Panc1 (cell line): ENCODE data around the gene TIGD3. TPM values are rescaled to one million over a fixed set of nuclear protein-coding genes. Genes with fewer than 3 reads are reported as not detected.

Source experiments
- ATAC-seq: fragments of 200-7000 bp; cut with Tn5 transposase; 2 replicates; pipeline ENCODE4 v1.9.1; 2020; ENCODE audit warnings: mild to moderate bottlenecking, moderate library complexity
- BruUV-seq: library from RNA; stranded (reverse); fragments of 400-500 nt; replicated peaks from 2 replicates; lab custom pipeline; 2021; lab: Mats Ljungman, UMichigan
- CTCF ChIA-PET: fragments of 300-600 bp; sonication (Branson Sonifier 250); formaldehyde crosslinking; loops from one replicate; lab custom pipeline; 2022; ENCODE audit warnings: antibody characterized with exemption; lab: Charles Lee
- POLR2A ChIA-PET: fragments of 300-600 bp; sonication (Branson Sonifier 250); formaldehyde crosslinking; loops from one replicate; lab custom pipeline; 2022; ENCODE audit warnings: antibody characterized with exemption; lab: Charles Lee
- DNase-seq: peaks from one replicate; pipeline ENCODE4 v3.0.0-alpha.2; 2010; ENCODE audit warnings: low read depth, low spot score
- H3K27ac ChIP-seq: 2 replicates; pipeline ENCODE4 v1.5.1; 2011; ENCODE audit warnings: mild to moderate bottlenecking, low read length, inconsistent platforms
- H3K27me3 ChIP-seq: fragments of 200-500 bp; sonication (Bioruptor generic); 2 replicates; pipeline ENCODE4 v1.6.0; 2014; ENCODE audit warnings: low read length, inconsistent platforms; ENCODE audit not compliant: control insufficient read depth, insufficient read depth
- H3K36me3 ChIP-seq: fragments of 200-500 bp; sonication (Bioruptor generic); 2 replicates; pipeline ENCODE4 v1.5.1; 2014; ENCODE audit warnings: inconsistent platforms, mild to moderate bottlenecking, low read length, moderate library complexity; ENCODE audit not compliant: control insufficient read depth, insufficient read depth
- H3K4me1 ChIP-seq: 2 replicates; pipeline ENCODE4 v1.5.1; 2011; ENCODE audit warnings: inconsistent platforms, mild to moderate bottlenecking, low read length, moderate library complexity; ENCODE audit not compliant: control insufficient read depth, insufficient read depth
- H3K4me3 ChIP-seq, 2 experiments: 2 replicates each; pipeline ENCODE4 v1.5.1; 2011 to 2012; ENCODE audit warnings: low read depth in 2 of 2, low read length in 2 of 2, mild to moderate bottlenecking in 2 of 2, inconsistent platforms in 1 of 2, moderate library complexity in 1 of 2
- H3K9me3 ChIP-seq: fragments of 200-500 bp; sonication (Bioruptor generic); 2 replicates; pipeline ENCODE4 v1.5.1; 2014; ENCODE audit warnings: low read depth, mild to moderate bottlenecking, inconsistent platforms, low read length, moderate library complexity; ENCODE audit not compliant: control insufficient read depth, insufficient read depth
- POLR2AphosphoS5 ChIP-seq: IDR thresholded peaks from 2 replicates; pipeline ENCODE4 v1.6.1; 2012; ENCODE audit warnings: mild to moderate bottlenecking, low read depth, low read length, moderate library complexity
- SIN3A ChIP-seq: IDR thresholded peaks from 2 replicates; pipeline ENCODE4 v1.6.1; 2012; ENCODE audit warnings: low read depth, mild to moderate bottlenecking, low read length, moderate library complexity, borderline replicate concordance; ENCODE audit not compliant: insufficient read depth
- TCF7L2 ChIP-seq: IDR thresholded peaks from 2 replicates; pipeline ENCODE4 v1.6.1; 2011; ENCODE audit warnings: mild to moderate bottlenecking, low read depth, low read length, inconsistent platforms
- in situ Hi-C: cut with HindIII; loops from 2 replicates; pipeline ENCODE4 v1.10.0; 2016; ENCODE audit warnings: low sequenced_read_pairs, low pct_unique_long_range_greater_than_20kb
- intact Hi-C: fragments of 100-400 bp; cut with micrococcal nuclease; formaldehyde crosslinking; loops from one replicate; pipeline ENCODE4 v1.10.0; 2022; ENCODE audit not compliant: unreplicated experiment
- total RNA-seq: library from RNA; stranded (reverse); gene quantifications from one replicate; pipeline ENCODE4 v1.2.1, GENCODE V29; 2021; ENCODE audit not compliant: unreplicated experiment
- TF ChIP-seq, protein P1 (sequence below): fragments of 450-650 bp; IDR thresholded peaks from 2 replicates; pipeline ENCODE4 v1.5.1; 2017; ENCODE audit warnings: mild to moderate bottlenecking
- TF ChIP-seq, protein P2 (sequence below), 2 experiments: IDR thresholded peaks; 2 replicates each; pipeline ENCODE4 v1.6.1; 2011 to 2012; ENCODE audit warnings: low read depth in 2 of 2, control low read depth in 1 of 2, low read length in 1 of 2, mild to moderate bottlenecking in 1 of 2, moderate library complexity in 1 of 2; ENCODE audit not compliant: insufficient read depth in 1 of 2

Gene TIGD3
- total RNA-seq, 1 experiment from 2014 or later: 2.4 TPM

DNA sequence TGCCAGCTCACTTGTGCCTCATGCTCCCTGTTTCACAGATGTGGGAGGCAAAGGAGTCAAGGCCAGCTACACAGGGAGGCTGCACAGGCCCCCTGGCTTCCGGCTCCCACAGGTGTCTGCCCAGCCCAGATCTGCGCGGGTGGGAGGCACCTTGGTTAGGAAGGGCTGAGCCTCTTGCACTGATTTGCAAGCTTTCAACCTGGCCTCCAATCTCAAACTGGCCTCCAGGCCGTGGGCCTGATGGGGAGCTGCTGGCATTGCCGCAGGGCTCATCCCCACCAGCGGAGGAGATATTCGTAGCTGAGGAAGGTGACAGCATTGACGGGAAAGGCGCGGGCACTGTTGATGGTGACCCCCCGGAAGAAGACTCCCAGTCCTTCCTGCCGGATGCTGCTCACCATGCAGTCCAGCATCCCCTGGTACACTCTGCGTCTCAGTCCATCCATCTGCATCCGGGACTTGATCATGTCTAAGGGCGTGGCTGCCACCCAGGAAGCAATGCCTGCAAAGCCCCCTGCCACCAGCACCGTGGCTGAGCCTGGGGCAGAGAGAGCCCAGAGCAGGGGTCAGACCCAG is 21.7 kb downstream of the TIGD3 start:
- TF ChIP-seq, protein P1, sequence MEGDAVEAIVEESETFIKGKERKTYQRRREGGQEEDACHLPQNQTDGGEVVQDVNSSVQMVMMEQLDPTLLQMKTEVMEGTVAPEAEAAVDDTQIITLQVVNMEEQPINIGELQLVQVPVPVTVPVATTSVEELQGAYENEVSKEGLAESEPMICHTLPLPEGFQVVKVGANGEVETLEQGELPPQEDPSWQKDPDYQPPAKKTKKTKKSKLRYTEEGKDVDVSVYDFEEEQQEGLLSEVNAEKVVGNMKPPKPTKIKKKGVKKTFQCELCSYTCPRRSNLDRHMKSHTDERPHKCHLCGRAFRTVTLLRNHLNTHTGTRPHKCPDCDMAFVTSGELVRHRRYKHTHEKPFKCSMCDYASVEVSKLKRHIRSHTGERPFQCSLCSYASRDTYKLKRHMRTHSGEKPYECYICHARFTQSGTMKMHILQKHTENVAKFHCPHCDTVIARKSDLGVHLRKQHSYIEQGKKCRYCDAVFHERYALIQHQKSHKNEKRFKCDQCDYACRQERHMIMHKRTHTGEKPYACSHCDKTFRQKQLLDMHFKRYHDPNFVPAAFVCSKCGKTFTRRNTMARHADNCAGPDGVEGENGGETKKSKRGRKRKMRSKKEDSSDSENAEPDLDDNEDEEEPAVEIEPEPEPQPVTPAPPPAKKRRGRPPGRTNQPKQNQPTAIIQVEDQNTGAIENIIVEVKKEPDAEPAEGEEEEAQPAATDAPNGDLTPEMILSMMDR: no peak
- TF ChIP-seq SIN3A (no peak), POLR2AphosphoS5 (no peak), TCF7L2 (no peak)
- TF ChIP-seq, protein P2, sequence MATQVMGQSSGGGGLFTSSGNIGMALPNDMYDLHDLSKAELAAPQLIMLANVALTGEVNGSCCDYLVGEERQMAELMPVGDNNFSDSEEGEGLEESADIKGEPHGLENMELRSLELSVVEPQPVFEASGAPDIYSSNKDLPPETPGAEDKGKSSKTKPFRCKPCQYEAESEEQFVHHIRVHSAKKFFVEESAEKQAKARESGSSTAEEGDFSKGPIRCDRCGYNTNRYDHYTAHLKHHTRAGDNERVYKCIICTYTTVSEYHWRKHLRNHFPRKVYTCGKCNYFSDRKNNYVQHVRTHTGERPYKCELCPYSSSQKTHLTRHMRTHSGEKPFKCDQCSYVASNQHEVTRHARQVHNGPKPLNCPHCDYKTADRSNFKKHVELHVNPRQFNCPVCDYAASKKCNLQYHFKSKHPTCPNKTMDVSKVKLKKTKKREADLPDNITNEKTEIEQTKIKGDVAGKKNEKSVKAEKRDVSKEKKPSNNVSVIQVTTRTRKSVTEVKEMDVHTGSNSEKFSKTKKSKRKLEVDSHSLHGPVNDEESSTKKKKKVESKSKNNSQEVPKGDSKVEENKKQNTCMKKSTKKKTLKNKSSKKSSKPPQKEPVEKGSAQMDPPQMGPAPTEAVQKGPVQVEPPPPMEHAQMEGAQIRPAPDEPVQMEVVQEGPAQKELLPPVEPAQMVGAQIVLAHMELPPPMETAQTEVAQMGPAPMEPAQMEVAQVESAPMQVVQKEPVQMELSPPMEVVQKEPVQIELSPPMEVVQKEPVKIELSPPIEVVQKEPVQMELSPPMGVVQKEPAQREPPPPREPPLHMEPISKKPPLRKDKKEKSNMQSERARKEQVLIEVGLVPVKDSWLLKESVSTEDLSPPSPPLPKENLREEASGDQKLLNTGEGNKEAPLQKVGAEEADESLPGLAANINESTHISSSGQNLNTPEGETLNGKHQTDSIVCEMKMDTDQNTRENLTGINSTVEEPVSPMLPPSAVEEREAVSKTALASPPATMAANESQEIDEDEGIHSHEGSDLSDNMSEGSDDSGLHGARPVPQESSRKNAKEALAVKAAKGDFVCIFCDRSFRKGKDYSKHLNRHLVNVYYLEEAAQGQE (IDR thresholded peaks at IDR 0.05; ENCODE audit: insufficient read depth in 1 of 2, low read depth in 2 of 2, low read length in 1 of 2): no peak
- intact Hi-C loops (no loop called here), in situ Hi-C loops (no loop called here)
- no peaks in the 10 kb centered on the region for H3K9me3 ChIP-seq
- H3K36me3 ChIP-seq: no peaks in the 10 kb centered on the region
- ATAC-seq: no peak
- H3K27ac ChIP-seq: no peak overlapping the region
- POLR2A ChIA-PET: interaction anchor here (0.7 kb wide), 1 partner anchor 45 kb away, joined by 10 read pairs; no protein-coding TSS in a partner anchor
- no peak for DNase-seq
- H3K4me3 ChIP-seq: no peak overlapping the region
- no peaks in the 10 kb centered on the region for H3K4me1 ChIP-seq
- no TSS peak for BruUV-seq
- no peaks in the 10 kb centered on the region for H3K27me3 ChIP-seq
- CTCF ChIA-PET: no interaction called here

DNA sequence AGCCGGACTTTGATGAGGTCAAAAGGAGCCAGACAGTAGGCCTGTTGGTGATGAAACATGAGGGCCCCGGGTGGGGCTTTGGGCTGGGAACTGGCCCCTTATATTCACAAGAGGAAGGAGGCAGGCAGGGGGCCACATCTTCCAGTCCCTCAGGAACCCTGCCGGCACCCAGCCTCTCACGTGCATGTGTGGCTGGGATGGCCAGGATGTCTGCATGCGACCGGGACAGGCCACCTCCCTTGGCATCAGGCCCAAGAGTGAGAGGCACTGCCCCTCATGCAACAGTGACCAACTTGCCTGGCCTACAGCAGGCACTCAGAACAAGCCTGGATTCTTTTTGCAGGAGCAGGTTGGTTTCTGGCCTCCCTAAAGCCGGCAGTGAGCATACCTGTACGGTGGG is 22.5 kb downstream of the TIGD3 start:
- DNase-seq: no peak
- no peaks in the 10 kb centered on the region for H3K36me3 ChIP-seq
- POLR2A ChIA-PET: no interaction called here
- intact Hi-C loops (no loop called here), in situ Hi-C loops (no loop called here)
- BruUV-seq: no TSS peak
- peaks cover 7% of the 10 kb centered on the region; the same call in 1 of the 2 replicates for H3K4me1 ChIP-seq
- no peak overlapping the region for H3K4me3 ChIP-seq
- no peak overlapping the region for H3K27ac ChIP-seq
- ATAC-seq: no peak
- no peaks in the 10 kb centered on the region for H3K27me3 ChIP-seq
- CTCF ChIA-PET: no interaction called here
- no peaks in the 10 kb centered on the region for H3K9me3 ChIP-seq
- TF ChIP-seq, protein P1: no peak
- TF ChIP-seq POLR2AphosphoS5: no peak
- TF ChIP-seq, protein P2 (IDR thresholded peaks at IDR 0.05; ENCODE audit: insufficient read depth in 1 of 2, low read depth in 2 of 2, low read length in 1 of 2): no peak
- TF ChIP-seq TCF7L2: no peak
- TF ChIP-seq SIN3A: no peak
